ENCODE results near the gene RNF157. TPM values are rescaled to one million over a fixed set of nuclear protein-coding genes. Genes with fewer than 3 reads are reported as not detected.
A peak's percentile ranks its signal among the peaks of the same experiment; 100 is the strongest.

The RNF157 gene
- total RNA-seq, 3 donors from 2014 or later, result 3.1 to 7.8 (median 4.3) TPM

- Histone ChIP-seq H3K4me3 (peak overlapping the region in 1 of 3 donors; percentile 28), H3K9me3 (no peaks in the 10 kb centered on the region), H3K36me3 (no peaks in the 10 kb centered on the region), H3K27me3 (no peaks in the 10 kb centered on the region), H3K4me1 (peaks cover 35 to 39% of the 10 kb centered on the region in 2 donors), H3K27ac (peak overlapping the region; percentile 86 to 90)
- TF ChIP-seq POLR2AphosphoS5 (IDR thresholded peaks at IDR 0.05) (no peak), CTCF (IDR thresholded peaks at IDR 0.05) (no peak), POLR2A (IDR thresholded peaks at IDR 0.05) (no peak)
- DNase-seq (ENCODE audit: low spot score in 2 of 2), result no peak
- intact Hi-C loops (cut with DNase I; ENCODE audit: low total_unique reads), result loop anchor here (1.0 kb wide), 1 partner anchor 152 kb away; no protein-coding TSS in a partner anchor
Observed at GRCh38 chr17:76273445-76274111, 33.3 kb upstream of the RNF157 start.

GRCh38 chr17:76272541-76273444 lies 32.5 kb upstream of the RNF157 start:
- H3K27me3 ChIP-seq, result no peaks in the 10 kb centered on the region
- peaks cover 41 to 44% of the 10 kb centered on the region in 2 donors for H3K4me1 ChIP-seq
- peak overlapping the region; percentile 22 to 70 (median 50) for H3K4me3 ChIP-seq
- no peaks in the 10 kb centered on the region for H3K36me3 ChIP-seq
- TF ChIP-seq CTCF (IDR thresholded peaks at IDR 0.05) (no peak), POLR2AphosphoS5 (IDR thresholded peaks at IDR 0.05) (no peak), POLR2A (IDR thresholded peaks at IDR 0.05) (no peak)
- no peaks in the 10 kb centered on the region for H3K9me3 ChIP-seq
- peak overlapping the region; percentile 86 to 90 for H3K27ac ChIP-seq
- no peak for DNase-seq (ENCODE audit: low spot score in 2 of 2)
- intact Hi-C loops (cut with DNase I; ENCODE audit: low total_unique reads), result no loop called here

GRCh38 chr17:76271669-76272540 lies 31.6 kb upstream of the RNF157 start:
- Histone ChIP-seq H3K4me1 (peaks cover 46 to 48% of the 10 kb centered on the region in 2 donors), H3K9me3 (no peaks in the 10 kb centered on the region), H3K4me3 (peak overlapping the region; percentile 22 to 70 (median 50)), H3K27ac (peak overlapping the region; percentile 86 to 90), H3K27me3 (no peaks in the 10 kb centered on the region), H3K36me3 (no peaks in the 10 kb centered on the region)
- TF ChIP-seq CTCF (IDR thresholded peaks at IDR 0.05), result no peak
- TF ChIP-seq POLR2A (IDR thresholded peaks at IDR 0.05), result no peak
- peak in 1 of 3 donors; percentile 16 for TF ChIP-seq POLR2AphosphoS5 (IDR thresholded peaks at IDR 0.05)
- DNase-seq (ENCODE audit: low spot score in 2 of 2), result peak in 1 of 2 donors; percentile 39
- intact Hi-C loops (cut with DNase I; ENCODE audit: low total_unique reads), result no loop called here

GRCh38 chr17:76270770-76271668 lies 30.7 kb upstream of the RNF157 start:
- Histone ChIP-seq H3K27ac (peak overlapping the region; percentile 86 to 90), H3K27me3 (no peaks in the 10 kb centered on the region), H3K4me1 (peaks cover 44 to 50% of the 10 kb centered on the region in 2 donors), H3K9me3 (no peaks in the 10 kb centered on the region), H3K4me3 (peak overlapping the region in 2 of 3 donors; percentile 50 to 70), H3K36me3 (no peaks in the 10 kb centered on the region)
- intact Hi-C loops (cut with DNase I; ENCODE audit: low total_unique reads), result no loop called here
- TF ChIP-seq CTCF (IDR thresholded peaks at IDR 0.05), result no peak
- TF ChIP-seq POLR2A (IDR thresholded peaks at IDR 0.05), result no peak
- no peak for TF ChIP-seq POLR2AphosphoS5 (IDR thresholded peaks at IDR 0.05)
- DNase-seq (ENCODE audit: low spot score in 2 of 2), result no peak
